ENCODE results near the gene PPL.

PPL gene

GRCh38 chr16:4949986-4950385, 13.0 kb upstream of the PPL start:
- Mint-ChIP-seq H3K36me3 (ENCODE audit: low read depth) (no peaks in the 10 kb centered on the region), H3K9me3 (no peaks in the 10 kb centered on the region), H3K27ac (no peak overlapping the region), H3K27me3 (ENCODE audit: low read depth) (peaks cover 30% of the 10 kb centered on the region), H3K4me1 (peaks cover 10% of the 10 kb centered on the region), H3K4me3 (no peak overlapping the region)
- TF ChIP-seq CTCF (IDR thresholded peaks at IDR 0.05; ENCODE audit: unreplicated experiment in 3 of 3): no peak

DNA sequence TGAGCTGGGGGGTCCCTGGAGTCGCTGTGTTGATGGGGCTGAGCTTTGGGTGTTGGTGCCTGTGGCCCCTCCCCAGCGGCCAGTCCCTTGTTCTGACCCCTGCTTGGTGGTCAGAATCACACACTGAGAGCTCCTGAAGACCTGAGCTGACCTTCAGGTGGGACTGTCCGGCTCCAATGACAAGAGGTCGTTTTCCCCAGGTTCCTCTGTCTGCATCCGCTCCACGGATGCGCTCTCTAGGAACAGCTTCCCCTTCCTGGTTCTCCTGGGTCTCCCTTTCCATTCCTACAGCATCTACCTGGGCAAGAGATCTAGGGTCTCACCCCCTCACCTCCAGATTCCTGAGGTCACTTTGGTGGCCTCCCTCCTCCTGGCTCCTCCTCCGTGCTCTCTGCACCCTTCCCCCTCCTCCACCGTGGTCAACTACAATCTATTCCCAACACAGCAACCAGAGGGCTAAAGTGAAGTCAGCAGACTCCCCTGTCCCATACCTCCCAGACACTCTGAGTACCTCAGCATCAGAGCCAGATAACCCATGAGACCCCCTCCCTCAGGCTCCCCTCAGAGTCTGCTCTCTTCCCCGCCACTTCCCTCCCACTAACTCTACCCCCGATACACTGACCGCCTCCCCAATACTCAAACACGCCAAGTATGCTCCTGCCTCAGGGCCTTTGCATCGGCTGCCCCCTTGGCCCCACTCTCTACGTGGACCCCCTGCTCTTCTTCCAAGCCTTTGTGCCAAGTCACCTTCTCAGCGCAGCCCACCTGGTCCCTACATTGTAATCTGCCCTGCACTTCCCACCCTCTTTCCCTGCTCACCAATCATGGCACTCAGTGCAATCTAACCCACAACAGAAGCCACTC, 12.2 kb upstream of the PPL start:
- Mint-ChIP-seq H3K9me3 (no peaks in the 10 kb centered on the region), H3K27me3 (ENCODE audit: low read depth) (peaks cover 35% of the 10 kb centered on the region), H3K4me3 (no peak overlapping the region), H3K27ac (no peak overlapping the region), H3K36me3 (ENCODE audit: low read depth) (no peaks in the 10 kb centered on the region), H3K4me1 (peaks cover 17% of the 10 kb centered on the region)
- no peak for TF ChIP-seq CTCF (IDR thresholded peaks at IDR 0.05; ENCODE audit: unreplicated experiment in 3 of 3)

DNA sequence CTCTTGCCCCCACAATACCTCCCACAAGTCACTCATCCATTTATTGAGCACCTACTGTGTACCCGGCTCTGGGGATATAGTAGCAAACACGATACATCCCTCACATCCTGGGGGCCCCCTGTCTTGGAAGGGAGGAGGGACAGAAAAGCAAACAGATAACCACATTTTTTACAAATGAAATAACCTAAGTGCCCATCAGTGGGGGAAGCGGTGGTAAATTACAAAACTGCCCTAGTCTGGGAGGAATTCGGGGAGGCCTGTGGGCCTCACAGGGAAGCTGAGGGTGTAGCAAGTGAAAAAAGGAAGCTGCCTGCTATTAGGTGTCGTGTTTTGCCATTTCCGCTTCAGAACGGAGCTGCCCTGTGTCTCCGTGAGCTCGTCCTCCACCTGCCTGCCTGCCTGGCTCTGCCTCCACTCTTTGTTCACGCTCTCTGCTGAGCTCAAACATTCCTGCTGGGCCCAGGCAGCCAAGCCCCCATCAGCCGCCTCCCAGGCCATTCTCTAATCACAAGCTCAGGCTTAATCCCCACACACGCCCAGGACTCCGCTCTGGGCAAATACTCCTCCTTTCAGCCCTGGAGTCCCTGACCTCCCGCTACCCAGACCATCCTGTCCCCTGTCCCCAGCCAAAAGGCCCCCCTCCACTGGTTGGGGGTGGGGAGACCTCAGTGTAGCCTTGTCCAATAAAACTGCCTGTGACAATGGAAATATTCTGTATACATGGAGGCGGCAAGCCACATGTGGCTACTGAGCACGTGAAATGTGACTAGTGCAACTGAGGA, 11.0 kb upstream of the PPL start:
- no peaks in the 10 kb centered on the region for H3K36me3 Mint-ChIP-seq (ENCODE audit: low read depth)
- H3K4me3 Mint-ChIP-seq: no peak overlapping the region
- no peak for TF ChIP-seq CTCF (IDR thresholded peaks at IDR 0.05; ENCODE audit: unreplicated experiment in 3 of 3)
- peaks cover 33% of the 10 kb centered on the region for H3K27me3 Mint-ChIP-seq (ENCODE audit: low read depth)
- peaks cover 24% of the 10 kb centered on the region for H3K4me1 Mint-ChIP-seq
- H3K9me3 Mint-ChIP-seq: no peaks in the 10 kb centered on the region
- H3K27ac Mint-ChIP-seq: peak overlapping the region; percentile 79 to 85 (median 81)

DNA sequence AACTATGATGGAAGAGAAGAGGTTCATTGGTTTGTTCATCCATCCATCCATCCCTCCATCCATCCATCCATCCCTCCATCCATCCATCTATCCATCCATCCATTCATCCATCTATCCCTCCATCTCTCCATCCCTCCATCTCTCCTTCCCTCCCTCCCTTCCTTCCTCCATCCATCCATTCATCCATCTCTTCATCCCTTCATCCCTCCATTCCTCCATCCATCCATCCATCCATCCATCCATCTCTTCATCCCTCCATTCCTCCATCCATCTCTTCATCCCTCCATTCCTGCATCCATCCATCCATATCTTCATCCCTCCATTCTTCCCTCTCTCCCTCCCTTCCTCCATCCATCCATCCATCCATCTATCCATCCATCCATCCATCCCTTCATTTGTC, 10.0 kb upstream of the PPL start:
- no peak for TF ChIP-seq CTCF (IDR thresholded peaks at IDR 0.05; ENCODE audit: unreplicated experiment in 3 of 3)
- Mint-ChIP-seq H3K36me3 (ENCODE audit: low read depth) (no peaks in the 10 kb centered on the region), H3K9me3 (no peaks in the 10 kb centered on the region), H3K4me1 (peaks cover 26% of the 10 kb centered on the region), H3K27me3 (ENCODE audit: low read depth) (peaks cover 35% of the 10 kb centered on the region), H3K4me3 (no peak overlapping the region), H3K27ac (peak overlapping the region in 2 of 3 experiments; percentile 18 to 27)

DNA sequence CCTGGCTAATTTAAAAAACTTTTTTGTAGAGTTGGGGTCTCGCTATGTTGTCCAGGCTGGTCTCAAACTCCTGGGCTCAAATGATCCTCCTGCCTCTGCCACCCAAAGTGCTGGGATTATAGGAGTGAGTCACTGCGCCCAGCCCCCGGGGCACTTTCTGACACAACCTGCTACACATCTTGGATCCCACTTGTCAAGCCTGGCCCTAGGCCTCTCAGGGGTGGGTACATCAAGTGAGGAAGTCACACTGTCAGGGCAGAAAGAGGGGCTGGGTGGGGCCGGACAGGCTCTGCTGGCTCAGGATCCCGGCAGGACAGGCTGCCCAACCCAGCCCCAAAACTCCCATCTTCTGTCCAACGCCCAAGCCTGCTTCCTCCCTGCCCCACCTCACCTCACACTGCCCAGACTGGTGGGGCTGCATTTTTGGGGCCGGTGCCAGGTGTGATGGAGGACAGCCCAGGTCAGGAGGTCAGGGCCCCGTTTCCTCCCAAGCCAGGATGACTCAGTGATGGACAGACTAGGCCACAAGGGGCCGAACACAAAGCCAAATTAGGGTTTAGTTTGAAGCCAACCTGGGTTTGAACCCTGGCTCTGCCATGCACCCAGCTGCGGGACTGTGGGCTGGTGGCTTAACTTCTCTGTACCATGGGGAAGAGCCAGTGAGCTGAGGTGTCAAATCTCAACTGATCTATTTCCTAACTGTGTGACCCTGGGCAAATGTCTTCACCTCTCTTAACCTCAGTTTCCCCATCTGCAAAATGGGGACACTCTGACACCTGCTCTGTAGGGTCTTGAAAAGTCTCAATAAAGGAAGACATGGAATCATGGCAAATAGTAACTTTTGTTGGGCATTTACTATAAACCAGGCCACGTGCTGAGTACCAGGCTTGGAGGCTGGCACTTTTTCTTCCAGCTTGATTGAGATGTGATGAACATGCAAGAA, 8.9 kb upstream of the PPL start:
- H3K4me3 Mint-ChIP-seq: no peak overlapping the region
- peak overlapping the region in 2 of 3 experiments; percentile 95 to 97 for H3K27ac Mint-ChIP-seq
- H3K4me1 Mint-ChIP-seq: peaks cover 31% of the 10 kb centered on the region
- H3K27me3 Mint-ChIP-seq (ENCODE audit: low read depth): peaks cover 42% of the 10 kb centered on the region
- TF ChIP-seq CTCF (IDR thresholded peaks at IDR 0.05; ENCODE audit: unreplicated experiment in 3 of 3): no peak
- H3K36me3 Mint-ChIP-seq (ENCODE audit: low read depth): no peaks in the 10 kb centered on the region
- no peaks in the 10 kb centered on the region for H3K9me3 Mint-ChIP-seq

All from nephron (organoid).